K562 (cell line): Measurements from ENCODE around the gene CNTN5. TPM values are rescaled to one million over a fixed set of nuclear protein-coding genes. Genes with fewer than 3 reads are reported as not detected.

ENCODE experiments used
- ATAC-seq: fragments of 200-7000 bp; cut with Tn5 transposase; 3 replicates; pipeline ENCODE4 v1.9.1; 2020; ENCODE audit warnings: moderate library complexity
- BruUV-seq: library from RNA; stranded (reverse); fragments of 400-500 nt; replicated peaks from 2 replicates; lab custom pipeline; 2021; lab: Mats Ljungman, UMichigan
- CTCF ChIA-PET: fragments of 300-600 bp; formaldehyde crosslinking; extraction: SDS; loops from one replicate; lab custom pipeline; 2021; ENCODE audit warnings: low intra/inter-chr PET ratio; lab: Yijun Ruan, JAX
- POLR2A ChIA-PET: fragments of 300-600, 350-650 bp; sonication (Branson Sonifier 250); formaldehyde crosslinking; extraction: SDS; loops from one replicate; lab custom pipeline; 2021; ENCODE audit warnings: antibody characterized with exemption, inconsistent platforms; lab: Yijun Ruan, JAX
- DNase-seq, 4 experiments: peaks; one replicate each; pipeline versions ENCODE4 v3.0.0 to v3.0.0-alpha.2; 2011 to 2018; ENCODE audit warnings: low spot score in 3 of 4, mixed read lengths in 3 of 4; ENCODE audit errors: extremely low read depth in 1 of 4
- FAIRE-seq: peaks from 2 replicates; lab custom pipeline; 2011; peaks lifted over from hg19 to GRCh38; lab: Jason Lieb, UNC
- H2AFZ ChIP-seq: 2 replicates; pipeline ENCODE4 v1.6.0; 2011; ENCODE audit warnings: low read depth, low read length, control low read depth, inconsistent platforms
- H3K27ac ChIP-seq: fragments of 200-600 bp; 3 replicates; pipeline ENCODE4 v1.8.0; 2011; ENCODE audit warnings: low read depth, mild to moderate bottlenecking, control low read depth, inconsistent platforms, low read length, moderate library complexity, mixed read lengths; ENCODE audit errors: extremely low read depth
- H3K27me3 ChIP-seq, 2 experiments: fragments of 300-600 bp in 1 of 2; 2 replicates in 1 of 2; 3 replicates in 1 of 2; pipeline versions ENCODE4 v1.6.0 to v1.8.0; 2011; ENCODE audit warnings: inconsistent platforms in 2 of 2, low read length in 2 of 2, mild to moderate bottlenecking in 1 of 2, mixed read lengths in 1 of 2, moderate library complexity in 1 of 2; ENCODE audit not compliant: control insufficient read depth in 2 of 2, insufficient read depth in 2 of 2
- H3K36me3 ChIP-seq: fragments of 300-600 bp; 3 replicates; pipeline ENCODE4 v1.8.0; 2011; ENCODE audit warnings: mild to moderate bottlenecking, low read length, inconsistent platforms; ENCODE audit not compliant: control insufficient read depth, insufficient read depth
- H3K4me1 ChIP-seq, 2 experiments: fragments of 200-600 bp in 1 of 2; replicated peaks in 1 of 2; 2 replicates in 1 of 2; 3 replicates in 1 of 2; pipeline versions ENCODE4 v1.5.1 to v1.8.0; 2011; ENCODE audit warnings: inconsistent platforms in 2 of 2, low read length in 2 of 2, mild to moderate bottlenecking in 1 of 2, mixed read lengths in 1 of 2, moderate library complexity in 1 of 2; ENCODE audit not compliant: control insufficient read depth in 2 of 2, insufficient read depth in 2 of 2
- H3K4me2 ChIP-seq: 2 replicates; pipeline ENCODE4 v1.6.1; 2011; ENCODE audit warnings: low read length, control low read depth, inconsistent platforms, mixed read lengths; ENCODE audit not compliant: insufficient read depth
- H3K4me3 ChIP-seq: fragments of 200-600 bp; sonication (generic), shearing (Covaris generic); 2 replicates; pipeline ENCODE4 v1.5.1; 2016; ENCODE audit warnings: control low read depth, inconsistent platforms
- H3K79me2 ChIP-seq: fragments of 200-600 bp; 3 replicates; pipeline ENCODE4 v1.8.0; 2011; ENCODE audit warnings: low read length, inconsistent platforms; ENCODE audit not compliant: control insufficient read depth, insufficient read depth
- H3K9ac ChIP-seq, 2 experiments: 2 replicates each; pipeline versions ENCODE4 v1.6.0 to v1.6.1; 2011; ENCODE audit warnings: low read depth in 2 of 2, low read length in 2 of 2, control low read depth in 1 of 2, inconsistent platforms in 1 of 2, mild to moderate bottlenecking in 1 of 2, mixed read lengths in 1 of 2; ENCODE audit not compliant: insufficient read depth in 1 of 2
- H3K9me1 ChIP-seq: one replicate; pipeline ENCODE4 v1.6.0; 2011; ENCODE audit warnings: inconsistent platforms, mild to moderate bottlenecking, low read length, moderate library complexity; ENCODE audit not compliant: control insufficient read depth, insufficient read depth
- H3K9me3 ChIP-seq: replicated peaks from 2 replicates; pipeline ENCODE4 v1.5.1; 2011; ENCODE audit warnings: low read depth, low read length, inconsistent platforms; ENCODE audit not compliant: control insufficient read depth, insufficient read depth
- H4K20me1 ChIP-seq: replicated peaks from 2 replicates; pipeline ENCODE4 v1.6.1; 2011; ENCODE audit warnings: low read length, inconsistent platforms, mixed read lengths; ENCODE audit not compliant: control insufficient read depth, insufficient read depth
- CEBPG ChIP-seq, 3 experiments: fragments of 200-800 bp in 1 of 3; sonication (Bioruptor generic) in 1 of 3; sonication (generic) in 1 of 3; formaldehyde crosslinking in 1 of 3; IDR thresholded peaks in 2 of 3; conservative IDR thresholded peaks in 1 of 3; 2 replicates each; pipeline versions ENCODE4 v1.6.1 to v1.8.0; 2016 to 2022; ENCODE audit warnings: missing compliant biosample characterization in 2 of 3, missing genetic modification characterization in 2 of 3, mild to moderate bottlenecking in 1 of 3, missing genetic modification reagents in 1 of 3
- FOS ChIP-seq: IDR thresholded peaks from 3 replicates; pipeline ENCODE4 v1.6.1; 2011; ENCODE audit not compliant: insufficient read length; ENCODE audit errors: extremely low read depth
- HDAC3 ChIP-seq: fragments of 450-650 bp; IDR thresholded peaks from 2 replicates; pipeline ENCODE4 v1.6.1; 2018; ENCODE audit warnings: borderline replicate concordance, mild to moderate bottlenecking, moderate library complexity; ENCODE audit not compliant: partially characterized antibody
- KDM1A ChIP-seq, 2 experiments: fragments of 450-650 bp; IDR thresholded peaks; 2 replicates each; pipeline ENCODE4 v1.6.1; 2016; ENCODE audit warnings: mild to moderate bottlenecking in 2 of 2
- MEF2A ChIP-seq: IDR thresholded peaks from 2 replicates; pipeline ENCODE4 v1.6.1; 2011; ENCODE audit warnings: low read depth, mild to moderate bottlenecking, low read length, moderate library complexity; ENCODE audit not compliant: control insufficient read depth
- NCOA6 ChIP-seq: fragments of 450-650 bp; IDR thresholded peaks from 2 replicates; pipeline ENCODE4 v1.6.1; 2017; ENCODE audit warnings: mild to moderate bottlenecking
- TAF15 ChIP-seq: fragments of 200-400 bp; formaldehyde crosslinking; IDR thresholded peaks from 2 replicates; pipeline ENCODE4 v1.6.1; 2017; ENCODE audit warnings: mild to moderate bottlenecking, low read depth, low read length, moderate library complexity
- ZBED1 ChIP-seq: IDR thresholded peaks from 2 replicates; pipeline ENCODE4 v1.6.1; 2014
- ZFX ChIP-seq: sonication (generic); formaldehyde crosslinking; IDR thresholded peaks from 2 replicates; pipeline ENCODE4 v1.8.0; 2022; ENCODE audit warnings: mild to moderate bottlenecking, missing genetic modification reagents, moderate library complexity
- ZNF77 ChIP-seq: fragments of 250-450 bp; sonication (Bioruptor Pico); IDR thresholded peaks from 2 replicates; pipeline ENCODE4 v1.5.0; 2020
- in situ Hi-C: fragments of 300-500 bp; cut with MboI; formaldehyde crosslinking; loops from 4 replicates; pipeline ENCODE4 v1.15.0; 2018; ENCODE audit warnings: inconsistent platforms, mixed read lengths
- intact Hi-C: fragments of 100-400 bp; cut with micrococcal nuclease; formaldehyde crosslinking; loops from 2 replicates; pipeline ENCODE4 v1.14.2; 2022
- polyA plus RNA-seq, 8 experiments: library from polyadenylated mRNA; depleted of rRNA in 4 of 8; stranded (reverse) in 5 of 8; unstranded in 3 of 8; fragments of >200 nt; fragmentation: Nextera tagmentation in 2 of 8; fragmentation: Illumina TruSeq in 1 of 8; extraction: Ambion mirVana in 2 of 8; extraction: Trizol in 1 of 8; gene quantifications; 2 replicates each; pipeline versions ENCODE4 v1.2.1 to v1.2.3, GENCODE V29; 2011 to 2014; ENCODE audit warnings: inconsistent platforms in 1 of 8, missing spikeins in 1 of 8
- total RNA-seq, 7 experiments: library from RNA; depleted of rRNA in 6 of 7; stranded (reverse); fragments of >200 nt in 6 of 7; fragmentation: Illumina TruSeq in 2 of 7; extraction: Trizol in 2 of 7; gene quantifications; 2 replicates each; pipeline versions ENCODE4 v1.2.1 to v1.2.3, GENCODE V29; 2011 to 2021; ENCODE audit warnings: low replicate concordance in 1 of 7
- TF ChIP-seq, protein P1 (sequence below): fragments of 450-650 bp; formaldehyde crosslinking; IDR thresholded peaks from 2 replicates; pipeline ENCODE4 v1.4.0; 2022; ENCODE audit warnings: missing genetic modification characterization
- TF ChIP-seq, protein P2 (sequence below), 2 experiments: fragments of 450-650 bp; IDR thresholded peaks; 2 replicates each; pipeline ENCODE4 v1.6.1; 2016; ENCODE audit warnings: mild to moderate bottlenecking in 2 of 2, borderline replicate concordance in 1 of 2, low read depth in 1 of 2, moderate library complexity in 1 of 2
- TF ChIP-seq, protein P3 (sequence below): sonication (generic); formaldehyde crosslinking; IDR thresholded peaks from 2 replicates; pipeline ENCODE4 v1.8.0; 2022; ENCODE audit warnings: missing genetic modification reagents, mild to moderate bottlenecking, moderate library complexity, borderline replicate concordance

Gene CNTN5
- total and polyA plus RNA-seq, 9 of the 15 experiments (the other 6 are each of a cell fraction or from before 2014, with no cell fraction given) = 0.03 TPM; not detected in 8

DNA sequence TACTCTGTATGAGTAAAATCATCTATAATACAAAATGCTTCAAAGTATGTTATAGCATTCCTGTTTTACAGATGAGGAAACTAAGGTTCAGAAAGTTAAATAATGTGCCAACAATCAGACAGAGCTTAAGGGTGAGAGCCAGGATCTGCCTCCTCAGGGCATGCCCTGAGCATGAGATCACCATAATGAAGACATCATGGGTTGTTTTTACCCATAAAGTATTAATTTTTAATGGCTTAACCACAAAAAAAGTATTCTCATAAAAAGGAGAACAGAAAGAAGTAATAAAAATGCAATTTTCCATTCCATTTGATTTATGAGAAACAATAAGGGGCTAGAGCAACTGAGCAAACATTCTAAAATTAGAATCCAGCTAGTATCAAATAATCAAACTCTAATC is 1132.0 kb downstream of the CNTN5 start:
- POLR2A ChIA-PET = no interaction called here
- FAIRE-seq (no peak), DNase-seq (no peak)
- TF ChIP-seq MEF2A (no peak), ZBED1 (no peak), HDAC3 (no peak), FOS (no peak), CEBPG (CRISPR knock-in tag; IDR thresholded peaks at IDR 0.05) (no peak), CEBPG (tag; conservative IDR thresholded peaks at IDR 0.05 in 1 of 2, IDR thresholded peaks at IDR 0.05 in 1 of 2) (no peak), KDM1A (IDR thresholded peaks at IDR 0.05) (no peak), TAF15 (no peak), ZFX (CRISPR knock-in tag) (no peak), ZNF77 (CRISPR knock-in tag) (no peak), NCOA6 (no peak)
- TF ChIP-seq, protein P1, sequence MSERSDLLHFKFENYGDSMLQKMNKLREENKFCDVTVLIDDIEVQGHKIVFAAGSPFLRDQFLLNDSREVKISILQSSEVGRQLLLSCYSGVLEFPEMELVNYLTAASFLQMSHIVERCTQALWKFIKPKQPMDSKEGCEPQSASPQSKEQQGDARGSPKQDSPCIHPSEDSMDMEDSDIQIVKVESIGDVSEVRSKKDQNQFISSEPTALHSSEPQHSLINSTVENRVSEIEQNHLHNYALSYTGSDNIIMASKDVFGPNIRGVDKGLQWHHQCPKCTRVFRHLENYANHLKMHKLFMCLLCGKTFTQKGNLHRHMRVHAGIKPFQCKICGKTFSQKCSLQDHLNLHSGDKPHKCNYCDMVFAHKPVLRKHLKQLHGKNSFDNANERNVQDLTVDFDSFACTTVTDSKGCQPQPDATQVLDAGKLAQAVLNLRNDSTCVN (CRISPR knock-in tag) = no peak
- TF ChIP-seq, protein P2, sequence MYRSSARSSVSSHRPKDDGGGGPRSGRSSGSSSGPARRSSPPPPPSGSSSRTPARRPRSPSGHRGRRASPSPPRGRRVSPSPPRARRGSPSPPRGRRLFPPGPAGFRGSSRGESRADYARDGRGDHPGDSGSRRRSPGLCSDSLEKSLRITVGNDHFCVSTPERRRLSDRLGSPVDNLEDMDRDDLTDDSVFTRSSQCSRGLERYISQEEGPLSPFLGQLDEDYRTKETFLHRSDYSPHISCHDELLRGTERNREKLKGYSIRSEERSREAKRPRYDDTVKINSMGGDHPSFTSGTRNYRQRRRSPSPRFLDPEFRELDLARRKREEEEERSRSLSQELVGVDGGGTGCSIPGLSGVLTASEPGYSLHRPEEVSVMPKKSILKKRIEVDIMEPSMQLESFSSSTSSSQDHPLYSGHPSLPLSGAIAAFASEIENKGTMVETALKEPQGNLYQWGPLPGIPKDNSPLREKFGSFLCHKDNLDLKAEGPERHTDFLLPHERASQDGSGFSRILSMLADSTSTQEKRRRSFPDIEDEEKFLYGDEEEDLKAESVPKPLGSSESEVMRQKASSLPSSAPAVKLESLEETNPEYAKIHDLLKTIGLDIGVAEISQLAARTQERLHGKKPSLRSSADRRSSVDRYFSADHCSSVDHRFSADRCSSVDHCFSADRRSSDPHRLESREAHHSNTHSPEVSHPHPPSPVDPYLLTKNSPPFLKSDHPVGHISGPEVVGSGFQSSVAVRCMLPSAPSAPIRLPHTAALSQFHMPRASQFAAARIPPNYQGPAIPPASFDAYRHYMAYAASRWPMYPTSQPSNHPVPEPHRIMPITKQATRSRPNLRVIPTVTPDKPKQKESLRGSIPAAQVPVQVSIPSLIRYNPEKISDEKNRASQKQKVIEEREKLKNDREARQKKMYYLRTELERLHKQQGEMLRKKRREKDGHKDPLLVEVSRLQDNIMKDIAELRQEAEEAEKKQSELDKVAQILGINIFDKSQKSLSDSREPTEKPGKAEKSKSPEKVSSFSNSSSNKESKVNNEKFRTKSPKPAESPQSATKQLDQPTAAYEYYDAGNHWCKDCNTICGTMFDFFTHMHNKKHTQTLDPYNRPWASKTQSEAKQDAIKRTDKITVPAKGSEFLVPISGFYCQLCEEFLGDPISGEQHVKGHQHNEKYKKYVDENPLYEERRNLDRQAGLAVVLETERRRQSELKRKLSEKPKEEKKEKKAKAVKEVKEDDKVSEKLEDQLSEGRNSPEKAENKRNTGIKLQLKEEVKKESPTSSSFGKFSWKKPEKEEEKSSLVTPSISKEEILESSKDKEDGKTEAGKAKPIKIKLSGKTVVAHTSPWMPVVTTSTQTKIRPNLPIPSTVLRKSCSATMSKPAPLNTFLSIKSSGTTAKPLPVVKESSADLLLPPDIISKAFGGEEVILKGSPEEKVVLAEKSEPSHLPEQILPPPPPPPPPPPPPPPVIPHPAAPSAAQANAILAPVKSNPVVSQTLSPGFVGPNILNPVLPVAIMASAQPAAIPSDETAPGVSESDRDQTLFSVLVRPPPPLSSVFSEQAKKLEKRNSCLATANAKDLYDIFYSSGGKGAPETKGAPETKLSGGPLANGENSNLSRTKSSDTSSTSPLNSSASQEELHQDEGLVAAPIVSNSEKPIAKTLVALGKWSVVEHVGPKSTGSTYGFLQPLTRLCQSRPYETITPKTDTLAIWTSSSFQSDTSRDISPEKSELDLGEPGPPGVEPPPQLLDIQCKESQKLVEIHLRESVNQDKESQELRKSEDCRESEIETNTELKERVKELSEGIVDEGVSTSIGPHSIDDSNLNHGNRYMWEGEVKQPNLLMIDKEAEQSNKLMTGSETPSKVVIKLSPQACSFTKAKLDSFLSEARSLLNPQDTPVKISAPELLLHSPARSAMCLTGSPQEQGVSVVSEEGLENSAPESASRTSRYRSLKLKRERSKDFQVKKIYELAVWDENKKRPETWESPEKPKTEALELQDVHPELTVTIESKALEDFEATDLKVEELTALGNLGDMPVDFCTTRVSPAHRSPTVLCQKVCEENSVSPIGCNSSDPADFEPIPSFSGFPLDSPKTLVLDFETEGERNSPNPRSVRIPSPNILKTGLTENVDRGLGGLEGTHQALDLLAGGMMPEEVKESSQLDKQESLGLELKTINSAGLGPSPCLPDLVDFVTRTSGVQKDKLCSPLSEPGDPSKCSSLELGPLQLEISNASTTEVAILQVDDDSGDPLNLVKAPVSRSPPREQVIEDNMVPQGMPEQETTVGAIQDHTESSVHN (IDR thresholded peaks at IDR 0.05; ENCODE audit: borderline replicate concordance in 1 of 2, low read depth in 1 of 2) = no peak
- TF ChIP-seq, protein P3, sequence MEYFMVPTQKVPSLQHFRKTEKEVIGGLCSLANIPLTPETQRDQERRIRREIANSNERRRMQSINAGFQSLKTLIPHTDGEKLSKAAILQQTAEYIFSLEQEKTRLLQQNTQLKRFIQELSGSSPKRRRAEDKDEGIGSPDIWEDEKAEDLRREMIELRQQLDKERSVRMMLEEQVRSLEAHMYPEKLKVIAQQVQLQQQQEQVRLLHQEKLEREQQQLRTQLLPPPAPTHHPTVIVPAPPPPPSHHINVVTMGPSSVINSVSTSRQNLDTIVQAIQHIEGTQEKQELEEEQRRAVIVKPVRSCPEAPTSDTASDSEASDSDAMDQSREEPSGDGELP (CRISPR knock-in tag) = no peak

More for the DNA sequence above, 1132.0 kb downstream of the CNTN5 start:
- CTCF ChIA-PET = no interaction called here
- no peaks in the 10 kb centered on the region for H3K9me3 ChIP-seq
- no peak overlapping the region for H3K4me2 ChIP-seq
- H3K9ac ChIP-seq = no peak overlapping the region
- no peaks in the 10 kb centered on the region for H4K20me1 ChIP-seq
- in situ Hi-C loops = no loop called here
- no peak for ATAC-seq
- H3K79me2 ChIP-seq = no peaks in the 10 kb centered on the region
- H3K36me3 ChIP-seq = no peaks in the 10 kb centered on the region
- H3K27ac ChIP-seq = no peak overlapping the region
- no peaks in the 10 kb centered on the region for H3K9me1 ChIP-seq
- BruUV-seq = no TSS peak
- H3K4me3 ChIP-seq = no peak overlapping the region
- intact Hi-C loops = no loop called here
- H3K4me1 ChIP-seq = no peaks in the 10 kb centered on the region
- no peaks in the 10 kb centered on the region for H3K27me3 ChIP-seq
- no peak overlapping the region for H2AFZ ChIP-seq
